ENCODE measurements around the gene EP400.
A peak's percentile ranks its signal among the peaks of the same experiment; 100 is the strongest.
"Not testable (repeated sequence)": the region's sequence is repeated elsewhere in the genome, so short reads cannot be mapped to it uniquely, and the experiment has no call there.

Gene EP400

DNA sequence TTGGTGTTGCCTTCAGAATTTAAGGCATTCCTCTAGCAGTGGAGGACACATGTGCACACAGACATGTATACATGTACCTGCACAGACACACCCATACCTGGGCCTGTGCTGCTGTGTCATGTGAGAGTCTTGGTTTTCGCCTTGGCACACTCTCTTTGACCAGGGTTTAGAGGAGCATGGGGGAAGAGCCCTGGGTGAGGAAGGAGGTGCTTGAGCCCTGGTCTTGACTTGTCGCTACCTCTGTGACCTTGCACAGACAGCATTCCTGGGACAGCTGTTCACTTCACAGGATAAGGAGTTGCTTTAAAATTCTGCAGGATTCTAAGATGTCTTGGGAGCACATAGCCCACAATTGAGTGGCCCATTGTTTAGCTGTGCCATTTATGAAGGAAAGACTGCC lies 99.7 kb downstream of the EP400 start:
- no peak for DNase-seq

- DNase-seq: no peak
Measured at GRCh38 chr12:132049876-132050275, 100.1 kb downstream of the EP400 start.

DNA sequence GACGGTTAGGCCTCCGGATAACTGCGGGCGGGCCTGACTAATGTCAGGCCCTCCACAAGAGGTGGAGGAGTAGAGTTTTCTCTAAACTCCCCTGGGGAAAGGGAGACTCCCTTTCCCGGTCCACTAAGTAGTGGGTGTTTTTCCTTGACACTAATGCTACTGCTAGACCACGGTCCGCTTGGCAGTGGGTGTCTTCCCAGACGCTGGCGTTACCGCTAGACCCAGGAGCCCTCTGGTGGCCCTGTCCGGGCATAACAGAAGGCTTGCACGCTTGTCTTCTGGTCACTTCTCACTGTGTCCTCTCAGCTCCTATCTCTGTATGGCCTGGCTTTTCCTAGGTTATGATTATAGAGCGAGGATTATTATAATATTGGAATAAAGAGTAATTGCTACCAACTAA lies 102.0 kb downstream of the EP400 start:
- DNase-seq: not testable (repeated sequence)

GRCh38 chr12:132052196-132052932 lies 102.6 kb downstream of the EP400 start:
- DNase-seq: no peak

GRCh38 chr12:132053338-132054330 lies 103.9 kb downstream of the EP400 start:
- no peak for DNase-seq

DNA sequence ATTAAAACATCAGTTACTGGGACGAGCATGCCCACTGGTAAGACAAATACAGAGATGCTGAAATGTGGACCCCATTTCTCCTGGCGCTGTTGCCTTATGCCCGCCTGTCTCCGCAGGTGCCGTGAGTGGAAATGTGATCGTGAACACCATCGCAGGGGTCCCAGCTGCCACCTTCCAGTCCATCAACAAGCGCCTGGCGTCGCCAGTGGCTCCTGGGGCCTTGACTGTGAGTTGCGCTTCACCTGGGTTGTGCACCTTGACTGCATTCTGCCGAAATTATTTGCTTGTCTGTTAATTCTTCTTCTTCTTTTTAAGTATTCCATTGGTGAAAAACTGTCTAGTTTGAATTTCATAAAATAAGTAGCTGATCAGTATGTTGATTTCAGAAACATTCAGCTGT lies 105.2 kb downstream of the EP400 start:
- no peak for DNase-seq

DNA sequence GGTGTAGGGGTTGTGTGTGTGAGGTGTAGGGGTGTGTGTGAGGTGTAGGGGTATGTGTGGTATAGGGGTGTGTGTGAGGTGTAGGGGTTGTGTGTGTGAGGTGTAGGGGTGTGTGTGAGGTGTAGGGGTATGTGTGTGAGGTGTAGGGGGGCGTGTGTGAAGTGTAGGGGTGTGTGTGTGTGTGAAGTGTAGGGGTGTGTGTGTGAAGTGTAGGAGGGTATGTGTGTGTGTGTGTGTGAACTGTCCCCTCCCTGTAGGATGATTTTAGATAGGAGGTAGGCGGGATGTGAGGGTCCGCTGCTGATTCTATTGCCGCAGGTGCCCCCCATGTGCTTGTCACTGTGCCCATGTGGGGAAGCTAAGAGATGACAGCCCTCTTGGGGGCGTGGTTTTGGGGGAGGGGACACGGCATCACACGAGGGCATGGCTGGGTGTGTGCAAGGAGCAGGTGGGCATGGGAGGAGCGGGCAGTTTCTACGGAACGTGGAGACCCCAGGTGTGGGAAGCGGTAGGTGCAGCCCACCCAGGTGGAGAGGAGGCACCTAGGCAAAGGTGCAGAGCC lies 105.9 kb downstream of the EP400 start:
- DNase-seq: no peak

DNA sequence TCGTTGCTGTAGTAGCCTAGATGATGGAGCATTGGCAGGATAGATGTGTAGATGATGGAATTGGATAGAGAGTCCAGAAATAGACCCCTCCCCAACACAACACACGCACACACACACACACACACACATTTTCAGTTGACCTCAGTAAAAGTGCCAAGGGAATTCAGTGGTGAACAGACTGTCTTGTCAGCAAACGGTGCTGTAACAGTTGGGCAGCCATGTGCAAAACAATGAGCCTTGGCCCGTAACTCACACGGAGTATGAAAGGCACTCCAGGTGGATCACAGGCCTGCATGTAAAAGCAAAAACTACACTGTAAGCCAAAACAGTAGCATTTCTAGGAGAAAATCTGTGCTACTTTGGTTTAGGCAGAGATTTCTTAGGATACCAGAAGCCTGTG lies 106.6 kb downstream of the EP400 start:
- DNase-seq: no peak

DNA sequence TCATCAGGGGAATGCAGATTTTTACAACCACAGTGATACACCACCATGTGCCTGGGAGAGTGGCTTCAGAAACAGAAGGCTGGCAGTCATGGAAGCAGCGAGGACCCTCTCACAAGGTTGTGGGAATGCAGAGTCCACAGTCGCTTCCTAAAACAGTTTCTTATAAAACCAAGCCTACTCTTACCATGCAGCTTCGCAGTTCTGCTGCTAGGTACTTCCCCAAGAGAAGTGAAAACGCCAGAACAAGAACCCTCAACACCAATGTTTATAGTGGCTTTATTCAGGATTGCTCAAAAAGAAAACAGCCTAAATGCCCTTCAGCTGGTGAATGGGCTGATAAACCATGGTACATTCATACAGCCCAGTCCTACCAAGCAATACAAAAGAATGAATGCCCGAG lies 107.2 kb downstream of the EP400 start:
- DNase-seq: no peak

- no peak for DNase-seq
Measured at GRCh38 chr12:132057691-132058090, 107.9 kb downstream of the EP400 start.

GRCh38 chr12:132061197-132061596 lies 111.5 kb downstream of the EP400 start:
- DNase-seq: no peak

DNA sequence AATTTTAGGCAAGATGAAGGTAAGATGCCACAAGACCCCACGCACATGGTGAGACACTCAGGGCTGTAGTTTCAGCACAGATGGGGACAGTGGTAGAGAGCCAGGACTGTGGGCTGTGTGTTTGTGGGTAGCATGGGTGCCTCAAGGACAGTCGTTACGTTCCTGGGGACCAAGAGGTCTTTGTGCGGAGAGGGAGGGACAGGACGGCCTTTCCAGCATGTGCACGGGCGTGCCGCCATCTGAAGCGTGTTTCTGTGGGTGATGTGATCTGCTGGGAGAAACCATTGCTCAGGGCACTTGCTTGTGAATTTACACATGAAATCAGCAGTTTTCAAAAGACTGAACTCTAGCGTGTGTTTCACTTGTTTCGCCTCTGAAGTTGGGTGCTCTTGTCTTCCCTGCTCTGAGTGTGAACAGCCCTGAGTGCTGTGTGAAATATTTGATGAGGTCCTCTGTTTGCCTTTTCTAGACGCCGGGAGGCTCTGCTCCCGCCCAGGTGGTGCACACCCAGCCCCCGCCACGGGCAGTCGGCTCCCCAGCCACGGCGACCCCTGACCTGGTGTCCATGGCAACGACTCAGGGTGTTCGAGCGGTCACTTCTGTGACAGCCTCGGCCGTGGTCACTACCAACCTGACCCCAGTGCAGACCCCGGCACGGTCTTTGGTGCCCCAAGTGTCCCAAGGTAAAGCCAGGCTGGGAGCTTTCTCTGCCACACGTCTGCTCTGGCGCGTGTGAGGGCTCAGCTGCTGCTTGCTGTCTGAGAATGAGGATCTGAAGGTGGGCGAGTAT lies 112.1 kb downstream of the EP400 start:
- no peak for DNase-seq

DNA sequence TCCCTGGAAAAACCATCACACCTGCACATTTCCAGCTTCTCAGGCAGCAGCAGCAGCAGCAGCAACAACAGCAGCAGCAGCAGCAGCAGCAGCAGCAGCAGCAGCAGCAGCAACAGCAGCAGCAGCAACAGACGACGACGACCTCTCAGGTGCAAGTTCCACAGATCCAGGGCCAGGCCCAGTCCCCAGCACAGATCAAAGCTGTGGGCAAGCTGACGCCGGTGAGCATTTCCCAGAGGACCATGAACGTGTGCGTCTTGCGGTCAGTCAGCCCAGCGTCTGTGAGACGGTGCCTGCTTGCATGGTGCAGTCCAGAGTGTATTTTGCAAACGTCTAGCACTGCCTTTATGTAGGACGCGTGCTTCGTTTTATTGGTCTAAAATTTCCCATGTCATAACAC lies 112.7 kb downstream of the EP400 start:
- no peak for DNase-seq

- peak; percentile 8 for DNase-seq
Measured at GRCh38 chr12:132063491-132063890, 113.7 kb downstream of the EP400 start.

DNA sequence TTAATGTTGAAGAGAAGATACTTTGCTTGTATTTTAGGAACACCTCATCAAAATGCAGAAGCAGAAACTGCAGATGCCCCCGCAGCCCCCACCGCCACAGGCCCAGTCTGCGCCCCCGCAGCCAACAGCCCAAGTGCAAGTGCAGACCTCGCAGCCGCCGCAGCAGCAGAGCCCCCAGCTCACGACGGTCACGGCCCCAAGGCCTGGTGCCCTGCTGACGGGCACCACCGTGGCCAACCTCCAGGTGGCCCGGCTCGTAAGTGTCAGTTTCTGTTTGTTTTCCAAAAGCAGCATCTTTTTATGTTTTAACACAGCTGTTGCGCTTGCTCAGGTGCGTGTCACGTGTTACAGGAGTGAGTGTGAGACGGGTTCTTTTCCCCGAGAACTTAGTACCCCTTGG lies 114.9 kb downstream of the EP400 start:
- no peak for DNase-seq

DNA sequence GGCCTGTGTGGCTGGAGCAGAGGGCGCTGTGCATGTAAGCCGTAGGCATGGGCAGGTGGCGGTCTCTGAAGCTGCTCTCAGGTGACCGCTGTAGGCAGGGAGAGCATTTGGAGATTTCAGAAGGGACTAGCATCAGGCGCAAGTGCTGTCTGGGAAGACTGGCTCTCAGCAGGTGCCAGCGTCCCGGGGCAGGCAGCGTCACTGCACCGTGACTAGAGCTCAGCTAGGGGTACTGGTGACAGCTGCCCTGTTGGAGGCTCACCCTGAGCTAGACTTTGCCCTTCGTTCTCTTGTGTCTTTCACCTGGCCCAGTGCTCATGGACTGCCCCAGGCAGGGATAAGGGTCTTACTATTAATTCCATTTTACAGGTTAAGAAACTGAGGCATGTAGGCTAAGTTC lies 115.5 kb downstream of the EP400 start:
- DNase-seq: no peak

DNA sequence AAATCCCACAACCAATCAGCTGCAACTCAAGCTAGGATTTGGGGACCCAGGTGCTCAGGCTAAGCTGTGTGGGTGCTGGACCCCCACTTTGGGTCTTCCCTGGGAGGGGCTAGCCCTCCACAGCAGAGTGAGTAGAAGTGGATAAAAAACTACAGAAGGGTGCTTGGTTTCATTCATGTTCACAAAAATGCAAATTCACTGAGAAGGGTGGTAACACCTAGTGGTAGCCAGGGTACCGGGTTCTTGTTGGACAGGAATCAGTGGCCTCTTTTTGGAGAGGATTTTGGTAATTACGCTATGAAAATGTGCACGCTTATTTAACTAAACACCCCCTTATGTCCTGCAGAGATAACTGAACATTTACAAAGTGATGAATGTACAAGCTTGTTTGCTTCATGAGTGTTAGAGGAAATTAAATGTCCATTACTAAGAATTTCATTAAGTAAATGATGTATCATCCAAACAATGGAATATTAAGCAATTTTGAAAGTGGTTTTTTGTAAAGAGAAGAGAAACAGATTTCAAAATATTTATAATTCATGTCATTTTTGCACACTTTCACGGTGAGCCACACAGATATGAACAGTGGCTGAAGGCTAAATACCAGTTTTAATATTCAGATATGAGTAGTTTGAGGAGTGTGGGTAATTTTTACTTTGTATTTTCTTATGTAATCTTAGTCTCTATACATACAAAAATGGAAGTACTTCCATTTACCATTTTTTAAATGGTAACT lies 116.0 kb downstream of the EP400 start:
- no peak for DNase-seq

GRCh38 chr12:132066345-132066685 lies 116.6 kb downstream of the EP400 start:
- DNase-seq: no peak

GRCh38 chr12:132066749-132067148 lies 117.0 kb downstream of the EP400 start:
- DNase-seq: no peak

- DNase-seq: no peak
Measured at GRCh38 chr12:132067182-132067581, 117.4 kb downstream of the EP400 start.

DNA sequence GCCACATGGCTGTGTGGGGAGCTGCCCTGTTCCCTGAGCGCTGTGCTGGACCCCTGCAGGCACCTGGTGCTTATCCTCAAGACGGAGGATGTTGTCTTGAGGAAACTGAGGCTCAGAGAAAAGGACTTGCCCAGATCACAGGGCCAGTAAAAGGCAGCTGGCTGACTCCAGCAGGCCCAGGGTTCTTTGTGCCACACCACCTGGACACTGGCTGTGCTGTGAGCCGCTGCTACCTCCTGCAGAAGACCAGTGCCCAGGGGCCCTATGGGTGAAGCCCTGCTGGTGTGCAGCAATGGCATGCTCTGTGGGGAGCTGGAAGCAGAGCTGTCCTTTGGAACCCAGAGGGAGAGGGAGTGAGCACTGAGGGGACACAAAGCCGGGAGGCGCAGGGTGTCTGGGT lies 118.5 kb downstream of the EP400 start:
- no peak for DNase-seq

- no peak for DNase-seq
Measured at GRCh38 chr12:132069336-132069985, 119.7 kb downstream of the EP400 start.
